PFSK-1 (cell line): Measurements from ENCODE around the gene IDI2.

ENCODE experiments used
- FOXP2 ChIP-seq: optimal IDR thresholded peaks from 2 replicates; pipeline ENCODE3; 2011; ENCODE audit warnings: borderline replicate concordance, control low read depth, inconsistent platforms; ENCODE audit not compliant: insufficient read depth; ENCODE audit errors: extremely low read length, extremely low read depth
- SIN3A ChIP-seq: IDR thresholded peaks from 2 replicates; pipeline ENCODE4 v1.6.1; 2012; ENCODE audit warnings: mild to moderate bottlenecking, low read length, moderate library complexity, borderline replicate concordance; ENCODE audit not compliant: insufficient read depth

DNA sequence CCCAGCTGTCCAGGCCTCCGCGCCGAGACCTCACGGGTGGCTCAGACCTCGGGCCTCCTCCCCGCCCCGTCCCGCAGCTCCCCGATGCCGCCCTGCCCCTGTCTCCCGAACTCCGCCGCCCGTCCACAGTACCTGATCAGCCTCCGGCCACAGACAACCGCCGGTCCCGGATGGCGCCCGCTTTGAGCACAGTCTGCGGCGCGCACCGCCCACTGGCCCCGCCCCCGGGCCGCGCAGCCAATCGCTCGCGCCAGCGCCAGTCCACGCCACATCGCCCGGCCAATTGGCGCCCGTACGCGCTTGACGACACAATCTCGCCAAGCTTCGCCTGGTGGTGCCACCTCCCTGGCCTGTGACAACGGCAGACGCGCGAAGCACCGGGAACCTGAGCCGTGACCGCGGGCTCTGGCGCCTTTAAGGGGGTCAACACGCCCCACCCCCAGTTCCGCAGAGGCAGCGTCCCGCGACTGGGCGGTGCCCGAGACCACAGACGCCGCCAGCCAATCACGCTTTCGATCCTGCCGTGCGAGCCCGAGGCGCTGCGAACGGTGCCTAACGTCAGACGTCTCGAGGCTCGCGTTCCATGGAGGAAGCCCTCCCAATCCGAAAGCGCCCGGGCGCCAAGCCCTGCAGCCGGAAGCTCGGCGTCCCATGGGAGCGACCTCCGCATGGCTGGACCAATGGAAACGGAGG lies 23.2 kb upstream of the IDI2 start, which contains the start of gene IDI1:
- TF ChIP-seq SIN3A = peak; percentile 43; the same call in 1 of the 2 replicates
- peak; percentile 91 for TF ChIP-seq FOXP2
